Common myeloid progenitor, CD34-positive (primary cell): Measurements from ENCODE around the gene HYAL3. TPM values are rescaled to one million over a fixed set of nuclear protein-coding genes. Genes with fewer than 3 reads are reported as not detected.

ENCODE experiments used
- CTCF ChIA-PET: fragments of 350-600 bp; sonication (Branson Sonifier 250); formaldehyde crosslinking; loops from one replicate; lab custom pipeline; 2021; ENCODE audit warnings: antibody characterized with exemption; lab: Charles Lee
- POLR2A ChIA-PET: fragments of 350-600 bp; sonication (Branson Sonifier 250); formaldehyde crosslinking; loops from one replicate; lab custom pipeline; 2021; ENCODE audit warnings: antibody characterized with exemption; lab: Charles Lee
- DNase-seq, 3 donors: peaks; one replicate each; pipeline versions ENCODE4 v3.0.0 to v3.0.0-alpha.2; 2013
- H3K27ac ChIP-seq, 2 experiments: 1 replicate in 1 of 2; 2 replicates in 1 of 2; pipeline ENCODE4 v1.7.0; 2013; ENCODE audit warnings: inconsistent platforms in 2 of 2, low read length in 2 of 2, mild to moderate bottlenecking in 2 of 2, low read depth in 1 of 2, moderate library complexity in 1 of 2; ENCODE audit not compliant: severe bottlenecking in 2 of 2, insufficient read depth in 1 of 2, poor library complexity in 1 of 2
- H3K27me3 ChIP-seq, 5 experiments: replicated peaks in 2 of 5; 1 replicate in 3 of 5; 2 replicates in 2 of 5; pipeline versions ENCODE4 v1.6.1 to v1.7.0; 2013; ENCODE audit warnings: low read length in 4 of 5, mild to moderate bottlenecking in 2 of 5, moderate library complexity in 2 of 5, inconsistent platforms in 1 of 5; ENCODE audit not compliant: insufficient read depth in 5 of 5, control insufficient read depth in 4 of 5
- H3K36me3 ChIP-seq, 4 experiments: 1 replicate in 2 of 4; 2 replicates in 2 of 4; pipeline versions ENCODE4 v1.6.1 to v1.7.0; 2013; ENCODE audit warnings: low read length in 3 of 4, control low read depth in 1 of 4, mild to moderate bottlenecking in 1 of 4; ENCODE audit not compliant: control insufficient read depth in 4 of 4, insufficient read depth in 4 of 4
- H3K4me1 ChIP-seq, 4 experiments: 1 replicate in 3 of 4; 2 replicates in 1 of 4; pipeline versions ENCODE4 v1.6.1 to v1.7.1; 2013; ENCODE audit warnings: low read length in 3 of 4, mild to moderate bottlenecking in 3 of 4, control low read depth in 1 of 4, inconsistent platforms in 1 of 4, moderate library complexity in 1 of 4; ENCODE audit not compliant: control insufficient read depth in 4 of 4, insufficient read depth in 4 of 4; ENCODE audit errors: control extremely low read depth in 1 of 4
- H3K4me3 ChIP-seq, 7 experiments: 1 replicate in 4 of 7; 2 replicates in 3 of 7; pipeline versions ENCODE4 v1.5.1 to v1.7.0; 2013; ENCODE audit warnings: mild to moderate bottlenecking in 7 of 7, low read length in 6 of 7, moderate library complexity in 6 of 7, inconsistent platforms in 2 of 7, low read depth in 2 of 7, control low read depth in 1 of 7; ENCODE audit not compliant: insufficient read depth in 4 of 7, control insufficient read depth in 1 of 7; ENCODE audit errors: extremely low read depth in 1 of 7
- H3K9me3 ChIP-seq, 5 experiments: 1 replicate in 4 of 5; 2 replicates in 1 of 5; pipeline versions ENCODE4 v1.6.1 to v1.7.1; 2013; ENCODE audit warnings: low read length in 4 of 5, mild to moderate bottlenecking in 2 of 5, inconsistent platforms in 1 of 5, low read depth in 1 of 5, moderate library complexity in 1 of 5; ENCODE audit not compliant: control insufficient read depth in 4 of 5, insufficient read depth in 2 of 5; ENCODE audit errors: control extremely low read depth in 1 of 5
- WGBS: methylation state at CpG from one replicate; pipeline ENCODE4 v1.1.5; 2013; ENCODE audit not compliant: insufficient coverage; 5-methylcytosine and 5-hydroxymethylcytosine counted together
- polyA plus RNA-seq: library from polyadenylated mRNA; unstranded; fragments of 120-200 nt; gene quantifications from one replicate; pipeline ENCODE4 v1.2.1, GENCODE V29; 2013

Gene HYAL3
- 15.4 TPM for polyA plus RNA-seq

- ChIA-PET POLR2A (interaction anchor here (0.6 to 1.4 kb wide), 5 partner anchors 16 to 38 kb away, joined by 3 to 5 read pairs (median 4); partner anchors contain the start of gene TUSC2), CTCF (interaction anchor here (0.7 to 5.5 kb wide), 15 partner anchors 10 to 461 kb away, joined by 3 to 46 read pairs (median 3); partner anchors contain the start of genes HYAL2, LSMEM2, SEMA3B and TUSC2)
- Histone ChIP-seq H3K4me3 (peak within 1 kb of the TSS; percentile 59 to 98 (median 80)), H3K27ac (peak within 1 kb of the TSS; percentile 66 to 86), H3K9me3 (no peaks in the 10 kb centered on the region), H3K27me3 (no peaks in the 10 kb centered on the region), H3K36me3 (peaks cover 0 to 22% (median 9%) of the 10 kb centered on the region in 4 experiments), H3K4me1 (peaks cover 7 to 34% (median 31%) of the 10 kb centered on the region in 4 experiments)
- peak; percentile 99 for DNase-seq
- 0% methylated on average over 46 of the region's 61 CpGs for WGBS
These were observed at the start of gene HYAL3, which contains the start of gene NAA80 for GRCh38 chr3:50298836-50299637. HYAL3 (minus strand) TSS chr3:50299405; CDS start chr3:50295602, 3,803 bp downstream. NAA80 (minus strand) TSS chr3:50299405; CDS start chr3:50297463, 1,942 bp downstream.

- peak; percentile 83 to 95 (median 92) for DNase-seq
- Histone ChIP-seq H3K4me3 (no peak overlapping the region), H3K4me1 (peaks cover 4 to 61% (median 49%) of the 10 kb centered on the region in 4 experiments), H3K9me3 (no peaks in the 10 kb centered on the region), H3K27me3 (no peaks in the 10 kb centered on the region), H3K36me3 (peaks cover 7 to 25% (median 15%) of the 10 kb centered on the region in 4 experiments), H3K27ac (no peak overlapping the region)
- POLR2A ChIA-PET = interaction anchor here (0.7 to 1.3 kb wide), 2 partner anchors 9 to 13 kb away, joined by 3 to 4 read pairs; no protein-coding TSS in a partner anchor
- 80% methylated on average over 5 of the region's 14 CpGs for WGBS
- CTCF ChIA-PET = interaction anchor here (0.8 to 6.2 kb wide), 24 partner anchors 9 to 268 kb away, joined by 3 to 51 read pairs (median 6); partner anchors contain the start of gene RASSF1
These were observed 48.1 kb upstream of the HYAL3 start for GRCh38 chr3:50347187-50347813.

- ChIA-PET CTCF (interaction anchor here (0.6 to 6.2 kb wide), 11 partner anchors 7 to 868 kb away, joined by 3 to 51 read pairs (median 16); partner anchors contain the start of gene RASSF1), POLR2A (no interaction called here)
- WGBS = 9% methylated on average over 45 of the region's 45 CpGs
- Histone ChIP-seq H3K4me3 (peak within 1 kb of the TSS; percentile 8 to 80 (median 53)), H3K9me3 (no peaks in the 10 kb centered on the region), H3K27me3 (no peaks in the 10 kb centered on the region), H3K36me3 (peaks cover 7 to 20% (median 15%) of the 10 kb centered on the region in 4 experiments), H3K27ac (no peak within 1 kb of the TSS), H3K4me1 (peaks cover 6 to 63% (median 52%) of the 10 kb centered on the region in 4 experiments)
- DNase-seq = peak; percentile 55 to 70 (median 63)
These were observed 46.5 kb upstream of the HYAL3 start, which contains the start of gene ZMYND10 for GRCh38 chr3:50345586-50346234. ZMYND10 (minus strand) TSS chr3:50345732; CDS start chr3:50345579, 153 bp downstream.

GRCh38 chr3:50345008-50345407 lies 45.8 kb upstream of the HYAL3 start:
- CTCF ChIA-PET = interaction anchor here (0.6 to 5.8 kb wide), 7 partner anchors 8 to 197 kb away, joined by 3 to 28 read pairs (median 5); no protein-coding TSS in a partner anchor
- no peak for DNase-seq
- no peaks in the 10 kb centered on the region for H3K27me3 ChIP-seq
- H3K9me3 ChIP-seq = no peaks in the 10 kb centered on the region
- peak overlapping the region in 5 of 7 experiments; percentile 50 to 80 (median 65) for H3K4me3 ChIP-seq
- POLR2A ChIA-PET = no interaction called here
- no peak overlapping the region for H3K27ac ChIP-seq
- H3K4me1 ChIP-seq = peaks cover 7 to 58% (median 52%) of the 10 kb centered on the region in 4 experiments
- H3K36me3 ChIP-seq = peaks cover 7 to 20% (median 15%) of the 10 kb centered on the region in 4 experiments
- 95% methylated on average over 7 of the region's 8 CpGs for WGBS

- POLR2A ChIA-PET = no interaction called here
- Histone ChIP-seq H3K4me3 (no peak overlapping the region), H3K27ac (no peak overlapping the region), H3K4me1 (peaks cover 12 to 67% (median 63%) of the 10 kb centered on the region in 4 experiments), H3K27me3 (no peaks in the 10 kb centered on the region), H3K36me3 (peaks cover 2 to 7% (median 5%) of the 10 kb centered on the region in 4 experiments), H3K9me3 (no peaks in the 10 kb centered on the region)
- 86% methylated on average over 11 of the region's 13 CpGs for WGBS
- DNase-seq = no peak
- CTCF ChIA-PET = interaction anchor here (0.6 to 5.8 kb wide), 4 partner anchors 10 to 47 kb away, joined by 3 to 28 read pairs (median 16); no protein-coding TSS in a partner anchor
These were observed 43.8 kb upstream of the HYAL3 start for GRCh38 chr3:50342813-50343633.
